ENCODE measurements around the gene FARS2.

The FARS2 gene

GRCh38 chr6:5595184-5595583 lies 333.9 kb downstream of the FARS2 start:
- no peak for DNase-seq

DNA sequence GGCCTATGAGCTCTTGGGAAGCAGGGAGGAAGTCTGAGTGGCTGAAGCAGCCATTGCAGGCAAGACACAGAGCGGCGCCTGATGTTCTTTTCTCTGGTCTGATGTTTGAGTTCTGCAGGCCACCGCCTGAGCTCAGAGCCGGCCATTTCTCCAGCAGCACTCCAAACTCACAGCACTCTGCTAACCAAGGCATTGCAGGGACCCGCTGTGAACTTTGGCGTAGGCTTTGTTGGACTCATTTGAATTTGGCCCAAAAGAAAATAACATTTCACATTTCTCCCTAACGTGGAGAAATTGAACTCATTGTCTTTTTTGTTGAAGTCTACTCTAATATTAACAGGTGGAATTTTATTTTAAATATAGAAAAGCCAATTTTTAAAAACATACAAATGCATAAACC lies 336.1 kb downstream of the FARS2 start:
- no peak for DNase-seq

GRCh38 chr6:5598123-5598522 lies 336.8 kb downstream of the FARS2 start:
- DNase-seq: no peak

DNA sequence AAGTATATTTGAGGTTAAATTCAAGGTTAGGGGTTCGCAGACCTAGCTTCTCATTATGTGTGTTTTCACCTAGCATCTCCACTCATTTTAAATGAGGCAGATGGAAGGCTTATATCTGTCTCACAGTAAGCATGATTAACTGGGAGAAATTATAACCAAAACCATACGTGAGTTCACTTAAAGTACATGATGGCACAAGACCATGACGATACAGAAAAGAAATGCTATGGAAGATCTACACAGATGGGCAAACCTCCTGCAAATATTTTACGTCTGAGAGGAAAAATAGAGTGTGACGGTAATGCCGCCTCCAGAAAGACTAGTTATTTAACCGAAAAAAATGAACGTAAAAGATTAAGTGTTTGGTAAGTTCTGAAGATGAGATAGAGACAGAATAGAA lies 337.8 kb downstream of the FARS2 start:
- no peak for DNase-seq

- DNase-seq: no peak
Measured at GRCh38 chr6:5605937-5606336, 344.6 kb downstream of the FARS2 start.

DNA sequence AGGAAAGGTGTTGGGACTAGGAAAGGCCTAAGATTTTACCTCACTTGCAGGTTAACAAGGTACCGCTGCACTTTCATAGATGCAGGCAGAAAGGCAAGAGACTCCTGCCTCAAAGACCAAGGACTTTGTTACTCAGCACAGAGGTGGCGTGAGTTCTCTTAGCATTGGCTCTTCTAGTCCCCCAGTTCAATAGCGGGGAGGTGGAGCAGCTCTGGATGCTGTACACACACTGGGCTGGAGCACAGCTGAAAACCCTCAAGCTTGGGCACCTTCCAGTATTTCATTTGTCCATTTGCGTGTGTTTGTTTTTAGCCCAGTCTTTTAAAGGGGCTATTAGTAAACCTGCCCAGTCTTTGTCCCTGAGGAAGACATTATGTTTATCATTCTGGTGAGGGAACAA lies 345.2 kb downstream of the FARS2 start:
- DNase-seq: no peak

DNA sequence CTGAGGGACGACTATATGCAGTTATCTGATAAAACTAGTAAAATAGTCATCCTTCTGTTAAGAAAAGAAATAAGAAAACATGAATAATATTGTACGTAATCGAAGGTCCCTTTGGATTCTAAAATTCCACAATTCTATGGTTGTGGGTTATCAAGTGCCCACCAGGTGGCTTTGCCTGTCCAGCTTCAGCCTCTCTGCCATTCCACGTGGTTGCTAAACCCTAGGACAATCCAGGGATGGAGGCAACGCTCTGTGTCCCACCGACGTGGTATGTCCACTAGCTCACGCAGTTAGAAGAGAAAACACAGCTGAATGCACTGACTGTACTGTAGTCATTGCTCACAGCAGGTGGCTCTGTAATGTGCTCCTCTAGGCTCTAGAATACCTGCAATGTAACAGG lies 349.3 kb downstream of the FARS2 start:
- DNase-seq: no peak

- DNase-seq: no peak
Measured at GRCh38 chr6:5617179-5617578, 355.9 kb downstream of the FARS2 start.

DNA sequence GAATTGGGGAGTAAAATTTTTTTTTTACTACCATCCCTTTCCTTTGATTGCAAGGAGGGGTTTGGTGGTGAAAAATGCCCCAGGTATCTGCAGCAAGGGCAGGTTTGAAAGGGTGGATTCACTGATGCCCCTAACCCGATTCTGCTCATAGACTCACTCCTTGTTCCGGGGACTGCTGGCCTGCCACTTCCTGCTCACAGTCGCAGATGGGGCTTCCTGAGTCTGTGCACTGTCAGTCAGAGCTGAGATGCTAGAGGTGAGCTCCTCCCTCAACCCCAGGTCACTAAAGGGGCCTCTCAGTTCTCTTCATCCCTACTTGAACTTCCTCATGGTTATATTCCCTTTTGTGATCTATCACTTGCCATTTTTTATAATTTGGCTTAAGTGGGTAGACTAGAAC lies 357.9 kb downstream of the FARS2 start:
- peak; percentile 48 for DNase-seq

GRCh38 chr6:5622276-5623005 lies 361.1 kb downstream of the FARS2 start:
- no peak for DNase-seq

DNA sequence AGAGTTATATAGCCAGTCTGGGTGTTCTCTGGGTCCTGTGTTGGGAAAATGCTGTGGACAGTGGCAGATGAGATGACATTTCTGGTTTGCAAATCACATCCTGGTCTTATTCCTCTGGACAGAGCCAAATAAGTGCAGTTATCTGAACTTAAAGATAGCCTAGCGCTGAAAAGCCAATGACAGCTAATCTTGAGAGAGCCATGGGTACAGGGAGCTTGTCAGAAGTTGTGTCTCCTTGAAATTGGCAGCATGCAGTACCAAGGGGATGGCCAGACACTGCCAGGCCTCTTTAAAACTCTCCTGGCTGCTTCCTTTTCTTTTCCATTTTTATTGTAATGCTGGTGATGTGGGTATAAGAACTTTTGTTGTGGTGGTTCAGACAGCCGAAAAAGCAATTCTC lies 362.5 kb downstream of the FARS2 start:
- DNase-seq: no peak

- no peak for DNase-seq
Measured at GRCh38 chr6:5624256-5624655, 362.9 kb downstream of the FARS2 start.

- DNase-seq: peak; percentile 19
Measured at GRCh38 chr6:5626727-5627426, 365.6 kb downstream of the FARS2 start.

GRCh38 chr6:5630636-5631035 lies 369.3 kb downstream of the FARS2 start:
- no peak for DNase-seq

DNA sequence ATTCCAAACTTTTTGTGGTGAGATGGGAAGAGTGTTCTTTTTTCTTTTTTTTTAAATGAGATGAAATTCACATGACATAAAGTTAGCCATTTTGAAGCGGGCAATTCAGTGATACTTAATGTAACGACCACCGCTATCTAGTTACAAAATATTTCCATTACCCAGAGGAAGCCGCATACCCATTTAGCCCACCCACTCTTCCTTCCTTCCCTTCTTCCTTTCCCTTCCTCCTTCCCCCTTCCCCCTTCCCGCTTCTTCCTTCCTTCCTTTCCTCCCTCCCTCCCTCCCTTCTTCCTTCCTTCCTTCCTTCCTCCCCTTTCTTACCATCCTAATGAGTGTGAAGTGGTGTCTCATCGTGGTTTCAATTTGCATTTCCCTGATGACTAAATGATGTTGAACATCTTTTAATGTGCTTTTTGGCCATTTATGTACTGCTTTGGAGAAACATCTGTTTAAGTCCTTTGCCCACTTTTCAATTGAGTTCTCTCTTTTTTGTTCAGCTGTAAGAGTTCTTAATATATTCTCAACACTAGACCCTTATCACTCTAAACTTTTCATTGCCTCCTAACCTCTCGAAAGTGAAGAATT lies 371.1 kb downstream of the FARS2 start:
- no peak for DNase-seq

- no peak for DNase-seq
Measured at GRCh38 chr6:5634525-5634924, 373.2 kb downstream of the FARS2 start.

- no peak for DNase-seq
Measured at GRCh38 chr6:5636210-5637030, 375.1 kb downstream of the FARS2 start.

DNA sequence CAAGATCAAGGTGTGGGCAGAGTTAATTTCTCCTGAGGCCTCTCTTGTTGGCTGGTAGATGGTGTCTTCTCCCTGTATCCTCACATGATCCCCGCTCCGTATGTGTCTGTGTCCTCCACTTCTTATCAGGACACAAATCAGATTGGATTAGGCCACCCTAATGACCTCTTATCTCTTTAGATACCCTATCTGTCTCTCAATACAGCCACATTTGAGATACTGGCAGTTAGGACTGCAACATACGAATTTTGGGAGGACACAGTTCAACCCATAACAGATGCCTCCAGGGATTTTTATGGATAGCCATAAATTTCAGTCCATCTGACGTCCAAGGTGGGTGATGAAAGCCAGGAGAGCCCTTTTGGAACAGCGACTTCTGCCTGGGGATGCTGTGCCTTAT lies 376.4 kb downstream of the FARS2 start:
- DNase-seq: no peak

- DNase-seq: no peak
Measured at GRCh38 chr6:5638666-5639065, 377.4 kb downstream of the FARS2 start.

DNA sequence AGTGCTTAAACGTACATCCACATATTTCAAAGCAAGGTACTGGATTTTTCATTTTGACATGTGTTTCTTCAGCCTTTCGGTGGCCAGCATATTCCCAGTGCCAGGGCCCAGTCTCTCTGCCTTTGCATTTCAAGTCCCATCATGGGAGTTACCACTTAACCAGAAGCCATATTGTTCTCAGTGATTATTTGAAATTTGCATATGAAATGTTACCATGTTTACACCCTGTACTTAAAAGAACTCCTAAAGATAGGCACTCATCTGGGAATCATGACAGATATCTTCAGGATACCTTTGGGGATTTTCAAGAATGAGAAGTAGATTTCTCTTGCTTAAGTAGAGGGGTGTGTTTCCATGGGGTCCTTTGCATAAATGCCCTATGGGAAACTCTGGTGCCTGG lies 377.9 kb downstream of the FARS2 start:
- DNase-seq: no peak

GRCh38 chr6:5640614-5641013 lies 379.3 kb downstream of the FARS2 start:
- DNase-seq: no peak

DNA sequence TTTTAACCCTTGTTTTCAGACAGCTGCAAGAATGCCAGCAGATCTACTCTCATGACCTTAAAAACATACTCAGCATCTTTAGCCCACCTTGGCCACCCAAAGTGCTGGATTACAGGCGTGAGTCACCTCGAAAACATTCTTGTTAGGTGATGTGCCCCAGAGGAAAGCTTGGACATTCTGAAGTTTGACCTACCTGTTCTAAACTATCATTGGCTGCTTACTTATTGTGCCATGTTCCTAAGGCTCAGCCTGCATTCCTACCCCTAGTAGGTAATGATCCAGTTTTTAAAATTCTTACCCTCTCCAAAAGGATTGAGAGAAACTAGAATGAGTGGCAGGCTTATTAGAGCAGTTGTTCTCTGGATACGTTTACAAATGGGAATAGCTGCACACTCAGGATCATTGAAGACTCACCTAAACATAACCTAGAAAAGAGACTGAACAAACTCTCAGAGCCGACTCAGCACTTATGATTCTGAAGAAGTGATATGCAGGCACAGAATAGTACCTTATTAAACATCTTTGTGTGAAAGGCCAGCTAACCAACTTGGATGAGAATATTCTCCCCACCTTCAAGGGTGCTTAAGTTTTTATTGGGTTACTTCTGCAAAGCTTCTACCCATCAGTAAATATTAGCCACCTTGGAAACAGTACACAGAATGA lies 383.3 kb downstream of the FARS2 start:
- DNase-seq: no peak
